Mucosa of descending colon (tissue), 3 donors: ENCODE data around the gene SH3BP1. TPM values are rescaled to one million over a fixed set of nuclear protein-coding genes. Genes with fewer than 3 reads are reported as not detected.
"Not testable (repeated sequence)": the region's sequence is repeated elsewhere in the genome, so short reads cannot be mapped to it uniquely, and the experiment has no call there.

Experiments used
- ATAC-seq: fragments of 200-7000 bp; cut with Tn5 transposase; one replicate; pipeline ENCODE4 v1.9.1; 2020; ENCODE audit warnings: mild to moderate bottlenecking, moderate library complexity
- DNase-seq, 3 donors: peaks; one replicate each; pipeline ENCODE4 v3.0.0-alpha.2; 2020
- H3K36me3 ChIP-seq: fragments of 200-600 bp; one replicate; pipeline ENCODE4 v1.8.0; 2021; ENCODE audit warnings: low read depth, mild to moderate bottlenecking
- H3K4me1 ChIP-seq: fragments of 200-600 bp; one replicate; pipeline ENCODE4 v1.8.0; 2021; ENCODE audit warnings: low read depth, mild to moderate bottlenecking
- H3K4me3 ChIP-seq: fragments of 200-600 bp; one replicate; pipeline ENCODE4 v1.8.0; 2021; ENCODE audit warnings: mild to moderate bottlenecking
- H3K9me3 ChIP-seq: fragments of 200-600 bp; one replicate; pipeline ENCODE4 v1.8.0; 2021; ENCODE audit warnings: mild to moderate bottlenecking
- intact Hi-C, 2 donors: fragments of 100-400 bp; cut with DNase I in 1 of 2; cut with micrococcal nuclease in 1 of 2; formaldehyde crosslinking; loops; one replicate each; pipeline versions ENCODE4 v1.11.0 to v1.11.1; 2022; cut with DNase I, micrococcal nuclease
- total RNA-seq, 3 donors: library from RNA; stranded (reverse); fragmentation: NEBNext Ultra II Directional in 2 of 3; extraction: Animal tissue kit (Norgen Biotek cat#: 25700) in 2 of 3; gene quantifications; one replicate each; pipeline versions ENCODE4 v1.2.1 to v1.2.4, GENCODE V29; 2021 to 2023
- TF ChIP-seq, protein P1 (sequence below): fragments of 200-600 bp; IDR thresholded peaks from one replicate; pipeline ENCODE4 v1.8.0; 2022; ENCODE audit warnings: antibody characterized with exemption, mild to moderate bottlenecking
- donor health status: DM: no; HTN: no; CAD: no; lungs with moderate emphysema.
- donor health status: DM: no; HTN: no; CAD: no.
- donor health status: DM: no; HTN: yes; CAD: no.

The SH3BP1 gene
- total RNA-seq, 3 donors from 2014 or later, result 48.8 to 98.2 (median 96.6) TPM

GRCh38 chr22:37601203-37601539 lies 38.3 kb upstream of the SH3BP1 start:
- H3K9me3 ChIP-seq, result no peaks in the 10 kb centered on the region
- peaks cover 21% of the 10 kb centered on the region for H3K4me1 ChIP-seq
- H3K36me3 ChIP-seq, result no peaks in the 10 kb centered on the region
- DNase-seq (peak in 1 of 3 donors; percentile 48), ATAC-seq (peak; percentile 52)
- H3K4me3 ChIP-seq, result no peak overlapping the region
- TF ChIP-seq, protein P1, sequence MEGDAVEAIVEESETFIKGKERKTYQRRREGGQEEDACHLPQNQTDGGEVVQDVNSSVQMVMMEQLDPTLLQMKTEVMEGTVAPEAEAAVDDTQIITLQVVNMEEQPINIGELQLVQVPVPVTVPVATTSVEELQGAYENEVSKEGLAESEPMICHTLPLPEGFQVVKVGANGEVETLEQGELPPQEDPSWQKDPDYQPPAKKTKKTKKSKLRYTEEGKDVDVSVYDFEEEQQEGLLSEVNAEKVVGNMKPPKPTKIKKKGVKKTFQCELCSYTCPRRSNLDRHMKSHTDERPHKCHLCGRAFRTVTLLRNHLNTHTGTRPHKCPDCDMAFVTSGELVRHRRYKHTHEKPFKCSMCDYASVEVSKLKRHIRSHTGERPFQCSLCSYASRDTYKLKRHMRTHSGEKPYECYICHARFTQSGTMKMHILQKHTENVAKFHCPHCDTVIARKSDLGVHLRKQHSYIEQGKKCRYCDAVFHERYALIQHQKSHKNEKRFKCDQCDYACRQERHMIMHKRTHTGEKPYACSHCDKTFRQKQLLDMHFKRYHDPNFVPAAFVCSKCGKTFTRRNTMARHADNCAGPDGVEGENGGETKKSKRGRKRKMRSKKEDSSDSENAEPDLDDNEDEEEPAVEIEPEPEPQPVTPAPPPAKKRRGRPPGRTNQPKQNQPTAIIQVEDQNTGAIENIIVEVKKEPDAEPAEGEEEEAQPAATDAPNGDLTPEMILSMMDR, result no peak
- intact Hi-C loops, result no loop called here

- peak; percentile 90 for ATAC-seq
- intact Hi-C loops, result no loop called here
- DNase-seq, result peak in 2 of 3 donors; percentile 56 to 78
Observed at GRCh38 chr22:37601540-37602442, 37.7 kb upstream of the SH3BP1 start.

GRCh38 chr22:37602546-37603277 lies 36.8 kb upstream of the SH3BP1 start:
- H3K36me3 ChIP-seq, intact Hi-C loops, ATAC-seq, H3K9me3 ChIP-seq, H3K4me3 ChIP-seq, DNase-seq: not testable (repeated sequence)
- peaks cover 36% of the 10 kb centered on the region for H3K4me1 ChIP-seq

More at GRCh38 chr22:37601540-37602442, 37.7 kb upstream of the SH3BP1 start:
- TF ChIP-seq, protein P1, result no peak
- Histone ChIP-seq H3K4me3 (no peak overlapping the region), H3K4me1 (peaks cover 27% of the 10 kb centered on the region), H3K9me3 (no peaks in the 10 kb centered on the region), H3K36me3 (no peaks in the 10 kb centered on the region)

DNA sequence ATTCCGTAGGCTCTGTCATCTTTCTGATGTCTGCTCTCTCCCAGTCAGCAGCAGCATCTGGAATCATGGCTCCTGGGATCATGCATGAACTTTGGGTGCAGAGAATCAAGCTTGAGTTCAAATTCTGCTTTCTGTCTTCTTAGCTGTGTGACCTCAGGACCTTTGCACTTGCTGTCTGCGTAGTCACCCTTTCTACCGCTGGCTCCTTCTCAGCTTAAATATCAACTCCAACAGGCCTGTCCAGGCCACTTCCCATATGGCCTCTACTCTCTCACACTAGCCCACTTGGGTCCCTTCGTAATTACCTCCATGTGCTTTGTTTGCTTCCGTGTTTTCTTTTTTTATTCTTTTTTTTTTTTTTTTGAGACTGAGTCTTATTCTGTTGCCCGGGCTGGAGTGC lies 35.4 kb upstream of the SH3BP1 start:
- intact Hi-C loops, result no loop called here
- peaks cover 38% of the 10 kb centered on the region for H3K4me1 ChIP-seq
- ATAC-seq (no peak), DNase-seq (no peak)
- H3K36me3 ChIP-seq, result no peaks in the 10 kb centered on the region
- H3K4me3 ChIP-seq, result no peak overlapping the region
- TF ChIP-seq, protein P1, result no peak
- H3K9me3 ChIP-seq, result no peaks in the 10 kb centered on the region

DNA sequence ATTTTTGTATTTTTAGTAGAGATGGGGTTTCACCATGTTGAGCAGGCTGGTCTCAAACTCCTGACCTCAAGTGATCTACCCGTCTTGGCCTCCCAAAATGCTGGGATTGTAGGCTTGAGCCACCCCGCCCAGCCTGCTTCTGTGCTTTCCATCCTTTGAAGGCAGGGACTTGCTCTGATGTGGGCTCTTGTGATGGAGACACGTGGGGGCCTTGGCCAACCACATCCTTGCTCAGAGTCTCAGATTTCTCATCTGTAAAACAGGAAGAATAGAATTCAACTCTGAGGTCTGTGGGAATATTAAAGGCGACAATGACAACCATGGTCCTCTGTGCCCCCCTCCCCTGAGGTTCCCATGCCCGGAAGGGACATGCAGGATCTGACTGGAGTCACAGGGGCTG lies 34.6 kb upstream of the SH3BP1 start:
- Histone ChIP-seq H3K36me3 (no peaks in the 10 kb centered on the region), H3K4me1 (peaks cover 40% of the 10 kb centered on the region), H3K4me3 (no peak overlapping the region), H3K9me3 (no peaks in the 10 kb centered on the region)
- DNase-seq (peak in 1 of 3 donors; percentile 49), ATAC-seq (no peak)
- intact Hi-C loops, result no loop called here
- TF ChIP-seq, protein P1, result no peak
